CD4-positive, alpha-beta memory T cell (primary cell): ENCODE results near the gene CRLF2. TPM values are rescaled to one million over a fixed set of nuclear protein-coding genes. Genes with fewer than 3 reads are reported as not detected.
"Not testable (repeated sequence)": the region's sequence is repeated elsewhere in the genome, so short reads cannot be mapped to it uniquely, and the experiment has no call there.

ENCODE experiments used
- CTCF ChIA-PET: fragments of 350-600 bp; sonication (Branson Sonifier 250); formaldehyde crosslinking; loops from one replicate; lab custom pipeline; 2021; ENCODE audit warnings: inconsistent platforms; ENCODE audit not compliant: partially characterized antibody; lab: Charles Lee
- POLR2A ChIA-PET: fragments of 350-600 bp; sonication (Branson Sonifier 250); formaldehyde crosslinking; loops from one replicate; lab custom pipeline; 2021; ENCODE audit not compliant: partially characterized antibody; lab: Charles Lee
- DNase-seq, 5 donors: peaks; one replicate each; pipeline versions ENCODE4 v3.0.0 to v3.0.0-alpha.2; 2020 to 2022; ENCODE audit warnings: mixed read lengths in 1 of 5
- H3K27ac ChIP-seq: one replicate; pipeline ENCODE4 v1.7.0; 2013; ENCODE audit warnings: low read depth, low read length
- H3K27me3 ChIP-seq: 2 replicates; pipeline ENCODE4 v1.7.0; 2013; ENCODE audit warnings: mild to moderate bottlenecking, low read length, moderate library complexity; ENCODE audit not compliant: insufficient read depth
- H3K36me3 ChIP-seq: 2 replicates; pipeline ENCODE4 v1.7.0; 2013; ENCODE audit warnings: mild to moderate bottlenecking, low read length, moderate library complexity; ENCODE audit not compliant: insufficient read depth
- H3K4me1 ChIP-seq: 2 replicates; pipeline ENCODE4 v1.7.0; 2013; ENCODE audit warnings: mild to moderate bottlenecking, low read length, moderate library complexity; ENCODE audit not compliant: insufficient read depth
- H3K4me3 ChIP-seq, 2 donors: one replicate each; pipeline ENCODE4 v1.7.0; 2013; ENCODE audit warnings: low read length in 2 of 2, mild to moderate bottlenecking in 1 of 2
- H3K9me3 ChIP-seq, 2 donors: one replicate each; pipeline ENCODE4 v1.7.0; 2013; ENCODE audit warnings: low read length in 2 of 2, control low read depth in 1 of 2; ENCODE audit not compliant: control insufficient read depth in 1 of 2
- H3K27ac Mint-ChIP-seq, 7 donors: one replicate each; pipeline ENCODE4 v1.8.0; 2020 to 2021; ENCODE audit warnings: mixed read lengths in 7 of 7, mild to moderate bottlenecking in 6 of 7, inconsistent platforms in 3 of 7, moderate library complexity in 3 of 7
- H3K27me3 Mint-ChIP-seq, 2 donors: one replicate each; pipeline ENCODE4 v1.8.0; 2020 to 2021; ENCODE audit warnings: mixed read lengths in 2 of 2
- H3K36me3 Mint-ChIP-seq, 2 donors: one replicate each; pipeline ENCODE4 v1.8.0; 2020 to 2021; ENCODE audit warnings: mixed read lengths in 2 of 2, inconsistent platforms in 1 of 2, mild to moderate bottlenecking in 1 of 2
- H3K4me1 Mint-ChIP-seq, 4 donors: one replicate each; pipeline ENCODE4 v1.8.0; 2020 to 2021; ENCODE audit warnings: mixed read lengths in 4 of 4, mild to moderate bottlenecking in 1 of 4
- H3K4me3 Mint-ChIP-seq, 8 donors: one replicate each; pipeline ENCODE4 v1.8.0; 2020 to 2021; ENCODE audit warnings: mixed read lengths in 8 of 8, mild to moderate bottlenecking in 7 of 8, moderate library complexity in 6 of 8, inconsistent platforms in 3 of 8
- H3K9me3 Mint-ChIP-seq, 8 donors: one replicate each; pipeline ENCODE4 v1.8.0; 2020 to 2021; ENCODE audit warnings: mixed read lengths in 8 of 8, mild to moderate bottlenecking in 5 of 8, inconsistent platforms in 3 of 8, moderate library complexity in 1 of 8
- intact Hi-C: fragments of 100-400 bp; cut with micrococcal nuclease; formaldehyde crosslinking; loops from one replicate; pipeline ENCODE4 v1.15.1; 2023
- polyA plus RNA-seq, 2 donors: library from polyadenylated mRNA; unstranded; fragments of 300-500 nt; fragmentation: Illumina TruSeq; gene quantifications; one replicate each; pipeline ENCODE4 v1.2.3, GENCODE V29; 2021
- total RNA-seq, 2 experiments: library from RNA; stranded (reverse); gene quantifications; one replicate each; pipeline ENCODE4 v1.2.3, GENCODE V29; 2021

The CRLF2 gene
- total and polyA plus RNA-seq, 4 experiments from 2014 or later = 0.19 to 0.38 TPM; not detected in 2

DNA sequence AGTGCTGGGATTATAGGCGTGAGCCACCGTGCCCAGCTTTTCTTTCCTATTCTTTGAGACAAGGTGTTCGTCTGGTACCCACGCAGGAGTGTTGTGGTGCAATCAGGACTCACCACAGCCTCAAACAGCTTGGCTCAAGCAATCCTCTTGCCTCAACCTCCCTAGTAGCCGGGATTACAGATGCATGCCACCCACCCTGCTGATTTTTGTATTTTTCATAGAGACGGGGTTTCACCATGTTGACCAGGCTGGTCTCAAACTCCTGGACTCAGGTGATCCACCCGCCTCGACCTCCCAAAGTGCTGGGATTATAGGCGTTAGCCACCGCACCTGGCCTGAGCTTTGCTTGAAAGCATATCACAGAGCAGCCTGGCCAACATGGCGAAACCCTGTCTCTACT, 1.5 kb upstream of the CRLF2 start:
- POLR2A ChIA-PET = no interaction called here
- no peaks in the 10 kb centered on the region for H3K9me3 ChIP-seq
- CTCF ChIA-PET = no interaction called here
- H3K9me3 Mint-ChIP-seq = peaks cover 0 to 2% (median 0%) of the 10 kb centered on the region in 8 donors
- H3K4me3 Mint-ChIP-seq = peak overlapping the region in 2 of 8 donors; percentile 23 to 52
- peak overlapping the region in 2 of 7 donors; percentile 48 to 53 for H3K27ac Mint-ChIP-seq
- no peaks in the 10 kb centered on the region for H3K27me3 ChIP-seq
- no peak overlapping the region for H3K4me3 ChIP-seq
- DNase-seq = no peak
- H3K36me3 Mint-ChIP-seq = no peaks in the 10 kb centered on the region
- no peaks in the 10 kb centered on the region for H3K27me3 Mint-ChIP-seq
- peaks cover 10% of the 10 kb centered on the region for H3K4me1 ChIP-seq
- H3K27ac ChIP-seq = no peak overlapping the region
- intact Hi-C loops = no loop called here
- peaks cover 13 to 23% (median 20%) of the 10 kb centered on the region in 4 donors for H3K4me1 Mint-ChIP-seq
- no peaks in the 10 kb centered on the region for H3K36me3 ChIP-seq

DNA sequence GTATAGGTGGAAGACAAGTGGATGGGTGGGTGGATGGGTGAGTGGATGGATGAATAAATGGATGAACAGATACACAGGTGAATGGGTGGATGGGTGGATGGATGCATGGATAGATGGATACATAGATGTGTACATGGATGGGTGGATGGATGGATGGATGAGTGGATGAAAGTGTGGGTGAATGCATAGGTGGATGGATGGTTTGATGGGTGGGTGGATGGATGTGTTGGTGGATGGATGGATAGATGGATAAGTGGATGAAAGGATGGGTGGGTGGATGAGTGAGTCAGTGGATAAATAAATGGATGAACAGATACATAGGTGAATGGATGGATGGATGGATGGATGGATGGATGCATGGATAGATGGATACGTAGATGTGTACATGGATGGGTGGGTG, 1.6 kb downstream of the CRLF2 start:
- intact Hi-C loops = no loop called here

DNA sequence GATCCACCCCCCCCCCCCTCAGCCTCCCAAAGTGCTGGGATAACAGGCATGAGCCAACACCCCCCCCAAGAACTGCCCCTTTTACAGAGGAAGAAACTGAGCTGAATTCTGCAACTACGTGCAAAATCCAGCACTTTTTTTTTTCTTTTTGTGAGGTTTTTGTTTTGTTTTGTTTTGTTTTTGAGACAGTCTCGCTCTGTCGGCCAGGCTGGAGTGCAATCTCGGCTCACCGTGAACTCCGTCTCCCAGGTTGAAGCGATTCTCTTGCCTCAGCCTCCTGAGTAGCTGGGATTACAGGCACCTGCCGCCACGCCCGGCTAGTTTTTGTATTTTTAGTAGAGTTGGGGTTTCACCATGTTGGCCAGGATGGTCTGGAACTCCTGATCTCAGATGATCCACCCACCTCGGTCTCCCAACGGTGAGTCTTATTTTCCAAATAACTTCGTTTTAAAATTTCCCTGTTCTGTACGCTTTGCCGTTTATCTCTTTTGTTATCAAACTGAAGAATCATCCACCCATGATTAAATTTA, 4.9 kb downstream of the CRLF2 start:
- Mint-ChIP-seq H3K9me3 (peaks cover 0 to 1% (median 0%) of the 10 kb centered on the region in 8 donors), H3K4me1 (peaks cover 27 to 47% (median 36%) of the 10 kb centered on the region in 4 donors), H3K27me3 (no peaks in the 10 kb centered on the region), H3K36me3 (no peaks in the 10 kb centered on the region), H3K27ac (peak overlapping the region; percentile 29 to 93 (median 86)), H3K4me3 (peak overlapping the region; percentile 67 to 87 (median 78))
- DNase-seq = no peak
- H3K9me3 ChIP-seq = no peaks in the 10 kb centered on the region
- intact Hi-C loops = loop anchor here (1.0 to 5.0 kb wide), 2 partner anchors 185 to 890 kb away; partner anchors contain the start of genes GTPBP6 and SLC25A6
- H3K36me3 ChIP-seq = no peaks in the 10 kb centered on the region
- no peak overlapping the region for H3K27ac ChIP-seq
- ChIA-PET POLR2A (no interaction called here), CTCF (no interaction called here)
- H3K4me1 ChIP-seq = peaks cover 40% of the 10 kb centered on the region
- H3K4me3 ChIP-seq = peak overlapping the region in 1 of 2 donors; percentile 38
- H3K27me3 ChIP-seq = no peaks in the 10 kb centered on the region

More for the DNA sequence above, 1.6 kb downstream of the CRLF2 start:
- H3K27me3 ChIP-seq = no peaks in the 10 kb centered on the region
- Mint-ChIP-seq H3K36me3 (no peaks in the 10 kb centered on the region), H3K9me3 (no peaks in the 10 kb centered on the region), H3K4me1 (peaks cover 24 to 42% (median 35%) of the 10 kb centered on the region in 4 donors), H3K4me3 (peak overlapping the region in 4 of 8 donors; percentile 2 to 32 (median 16)), H3K27me3 (no peaks in the 10 kb centered on the region), H3K27ac (no peak overlapping the region)
- DNase-seq = no peak
- no peak overlapping the region for H3K4me3 ChIP-seq
- peaks cover 32% of the 10 kb centered on the region for H3K4me1 ChIP-seq
- H3K27ac ChIP-seq = no peak overlapping the region
- no peaks in the 10 kb centered on the region for H3K9me3 ChIP-seq
- ChIA-PET CTCF (no interaction called here), POLR2A (no interaction called here)
- no peaks in the 10 kb centered on the region for H3K36me3 ChIP-seq

DNA sequence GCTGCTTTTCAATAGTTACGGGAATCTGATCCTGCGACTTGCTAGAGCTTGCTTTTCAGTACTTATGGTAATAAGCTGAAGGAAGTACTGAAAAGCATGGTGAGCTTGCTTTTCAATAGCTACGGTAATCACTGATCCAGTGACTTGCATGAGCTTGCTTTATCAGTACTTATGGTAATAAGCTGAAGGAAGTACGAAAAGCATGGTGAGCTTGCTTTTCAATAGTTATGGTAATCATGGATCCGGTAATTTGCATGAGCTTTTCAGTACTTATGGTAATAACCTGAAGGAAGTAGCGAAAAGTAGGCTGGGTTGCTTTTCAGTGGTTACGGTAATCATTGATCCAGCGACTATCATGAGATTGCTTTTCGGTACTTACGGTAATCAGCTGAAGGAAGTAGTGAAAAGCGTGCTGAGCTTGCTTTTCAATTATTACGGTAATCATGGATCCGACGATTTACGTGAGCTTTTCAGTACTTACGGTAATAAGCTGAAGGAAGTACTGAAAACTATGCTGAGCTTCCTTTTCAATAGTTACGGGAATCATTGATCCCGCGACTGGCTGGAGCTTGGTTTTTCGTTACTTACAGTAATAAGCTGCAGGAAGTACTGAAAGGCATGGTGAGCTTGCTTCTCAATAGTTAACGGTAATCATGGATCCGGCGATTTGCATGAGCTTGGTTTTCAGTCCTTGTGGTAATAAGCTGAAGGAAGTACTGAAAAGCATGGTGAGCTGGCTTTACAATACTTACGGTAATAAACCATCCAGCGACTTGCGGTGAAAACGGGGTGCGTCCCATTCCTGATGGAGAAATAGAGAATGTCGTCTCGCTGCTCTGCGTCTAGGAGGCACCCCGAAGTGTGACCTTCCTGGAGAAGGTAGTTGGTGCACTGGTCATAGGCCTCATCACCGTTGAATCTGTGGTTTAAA, 6.5 kb downstream of the CRLF2 start:
- H3K27ac ChIP-seq = no peak overlapping the region
- no peaks in the 10 kb centered on the region for H3K9me3 ChIP-seq
- peak; percentile 52 to 72 (median 67) for DNase-seq
- H3K4me3 ChIP-seq = peak overlapping the region; percentile 31 to 66
- Mint-ChIP-seq H3K36me3 (no peaks in the 10 kb centered on the region), H3K27ac (peak overlapping the region in 5 of 7 donors; percentile 26 to 80 (median 49)), H3K4me1 (peaks cover 19 to 36% (median 27%) of the 10 kb centered on the region in 4 donors), H3K4me3 (peak overlapping the region; percentile 80 to 87 (median 84)), H3K9me3 (peaks cover 0 to 1% (median 0%) of the 10 kb centered on the region in 8 donors), H3K27me3 (no peaks in the 10 kb centered on the region)
- intact Hi-C loops = loop anchor here (1.0 to 5.0 kb wide), 2 partner anchors 40 to 889 kb away; partner anchors contain the start of gene GTPBP6
- POLR2A ChIA-PET = no interaction called here
- CTCF ChIA-PET = no interaction called here
- H3K4me1 ChIP-seq = peaks cover 30% of the 10 kb centered on the region
- H3K27me3 ChIP-seq = no peaks in the 10 kb centered on the region
- no peaks in the 10 kb centered on the region for H3K36me3 ChIP-seq

DNA sequence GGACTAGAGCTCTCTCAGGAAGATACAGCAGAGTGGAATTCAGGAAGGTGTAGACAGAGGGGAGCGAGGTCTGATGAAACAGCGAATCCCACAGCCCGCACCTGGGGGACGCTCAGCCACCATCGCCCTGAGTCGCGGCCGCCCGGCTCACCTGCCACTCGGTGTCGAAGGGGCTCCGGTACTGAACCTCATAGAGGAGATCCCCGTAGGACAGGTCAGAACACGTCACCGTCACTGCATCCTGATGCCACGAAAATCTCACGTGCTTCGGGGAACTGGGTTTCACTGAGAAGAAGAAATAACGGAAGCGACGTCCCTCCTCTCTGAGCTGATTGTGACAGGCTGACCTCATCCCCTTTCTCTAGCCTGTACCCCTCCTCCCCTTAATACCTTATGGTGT, 10.2 kb downstream of the CRLF2 start:
- intact Hi-C loops = no loop called here
- no peak for DNase-seq

DNA sequence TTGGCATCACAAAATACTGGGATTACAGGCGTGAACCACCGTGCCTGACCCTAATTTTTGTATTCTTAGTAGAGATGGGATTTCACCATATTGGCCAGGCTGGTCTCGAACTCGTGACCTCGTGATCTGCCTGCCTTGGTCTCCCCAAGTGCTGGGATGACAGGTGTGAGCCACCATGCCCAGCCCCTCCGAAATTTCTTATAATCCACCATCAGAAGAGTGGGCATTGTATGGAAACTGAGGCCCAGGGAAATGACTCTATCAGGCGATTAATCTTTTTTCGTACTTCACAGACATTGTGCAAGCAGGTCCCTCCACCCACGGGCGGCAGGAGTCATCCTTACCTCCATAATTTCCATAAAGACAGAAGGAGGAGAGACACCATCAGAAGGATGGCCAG, 16.0 kb downstream of the CRLF2 start:
- H3K9me3 ChIP-seq = no peaks in the 10 kb centered on the region
- H3K4me1 Mint-ChIP-seq = no peaks in the 10 kb centered on the region
- DNase-seq = no peak
- no peak overlapping the region for H3K27ac ChIP-seq
- no peak overlapping the region for H3K27ac Mint-ChIP-seq
- no peaks in the 10 kb centered on the region for H3K27me3 ChIP-seq
- no peaks in the 10 kb centered on the region for H3K4me1 ChIP-seq
- no peaks in the 10 kb centered on the region for H3K36me3 ChIP-seq
- ChIA-PET POLR2A (no interaction called here), CTCF (no interaction called here)
- peaks cover 0 to 1% of the 10 kb centered on the region in 2 donors for H3K27me3 Mint-ChIP-seq
- H3K9me3 Mint-ChIP-seq = peaks cover 0 to 1% (median 0%) of the 10 kb centered on the region in 8 donors
- no peaks in the 10 kb centered on the region for H3K36me3 Mint-ChIP-seq
- no peak overlapping the region for H3K4me3 ChIP-seq
- intact Hi-C loops = no loop called here
- no peak overlapping the region for H3K4me3 Mint-ChIP-seq

More for the DNA sequence above, 10.2 kb downstream of the CRLF2 start:
- CTCF ChIA-PET = no interaction called here
- Mint-ChIP-seq H3K4me1 (peaks cover 4 to 14% (median 11%) of the 10 kb centered on the region in 4 donors), H3K4me3 (no peak overlapping the region), H3K27ac (no peak overlapping the region), H3K9me3 (peaks cover 0 to 1% (median 0%) of the 10 kb centered on the region in 8 donors), H3K27me3 (peaks cover 0 to 1% of the 10 kb centered on the region in 2 donors), H3K36me3 (no peaks in the 10 kb centered on the region)
- no peak overlapping the region for H3K27ac ChIP-seq
- H3K27me3 ChIP-seq = no peaks in the 10 kb centered on the region
- H3K4me1 ChIP-seq = peaks cover 16% of the 10 kb centered on the region
- H3K4me3 ChIP-seq = no peak overlapping the region
- no peaks in the 10 kb centered on the region for H3K9me3 ChIP-seq
- POLR2A ChIA-PET = no interaction called here
- no peaks in the 10 kb centered on the region for H3K36me3 ChIP-seq

DNA sequence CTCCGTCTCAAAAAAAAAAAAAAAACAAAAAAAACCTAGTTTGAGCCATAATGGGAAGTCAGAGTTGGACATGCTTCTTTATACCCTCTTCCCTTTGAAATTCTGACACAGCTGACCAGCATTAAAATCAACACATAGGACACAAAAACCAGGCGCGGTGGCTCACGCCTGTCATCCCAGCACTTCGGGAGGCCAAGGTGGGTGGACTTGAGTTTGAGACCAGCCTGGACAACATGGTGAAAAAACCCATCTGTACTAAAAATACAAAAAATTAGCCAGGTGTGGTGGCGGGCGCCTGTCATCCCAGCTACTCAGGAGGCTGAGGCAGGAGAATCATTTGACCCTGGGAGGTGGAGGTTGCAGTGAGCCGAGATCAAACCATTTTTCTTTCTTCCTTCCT, 20.3 kb downstream of the CRLF2 start:
- CTCF ChIA-PET, H3K4me1 Mint-ChIP-seq, H3K9me3 Mint-ChIP-seq: not testable (repeated sequence)

More for the DNA sequence above, 20.3 kb downstream of the CRLF2 start:
- H3K27me3 ChIP-seq, intact Hi-C loops, DNase-seq, H3K4me3 ChIP-seq, H3K36me3 ChIP-seq, H3K27ac ChIP-seq, H3K4me1 ChIP-seq, H3K27me3 Mint-ChIP-seq, POLR2A ChIA-PET, H3K9me3 ChIP-seq, H3K4me3 Mint-ChIP-seq, H3K36me3 Mint-ChIP-seq: not testable (repeated sequence)
- H3K27ac Mint-ChIP-seq = peak overlapping the region in 1 of 7 donors; percentile 57
